IMR-90 (cell line): ENCODE results near the gene ARHGAP32.

ENCODE experiments used
- CEBPB ChIP-seq: IDR thresholded peaks from 2 replicates; pipeline ENCODE4 v1.6.1; 2012; ENCODE audit warnings: low read depth, low read length, improper control_type of control experiment
- CTCF ChIP-seq: conservative IDR thresholded peaks from 2 replicates; pipeline ENCODE4 v1.5.1; 2012; ENCODE audit warnings: mild to moderate bottlenecking, low read depth, low read length, improper control_type of control experiment
- MAFK ChIP-seq: IDR thresholded peaks from 2 replicates; pipeline ENCODE4 v1.6.1; 2012; ENCODE audit warnings: low read depth, low read length, improper control_type of control experiment
- MAZ ChIP-seq: IDR thresholded peaks from 2 replicates; pipeline ENCODE4 v1.6.1; 2012; ENCODE audit warnings: low read depth, mild to moderate bottlenecking, low read length, improper control_type of control experiment, moderate library complexity, borderline replicate concordance
- POLR2A ChIP-seq: IDR thresholded peaks from 2 replicates; pipeline ENCODE4 v1.6.1; 2012; ENCODE audit warnings: mild to moderate bottlenecking, low read depth, low read length
- RAD21 ChIP-seq: IDR thresholded peaks from 2 replicates; pipeline ENCODE4 v1.6.1; 2012; ENCODE audit warnings: low read length, improper control_type of control experiment
- RCOR1 ChIP-seq: IDR thresholded peaks from 2 replicates; pipeline ENCODE4 v1.6.1; 2012; ENCODE audit warnings: mild to moderate bottlenecking, low read length, improper control_type of control experiment; ENCODE audit not compliant: insufficient replicate concordance
- SMC3 ChIP-seq: fragments of 150-350 bp; IDR thresholded peaks from 2 replicates; pipeline ENCODE4 v1.6.1; 2016; ENCODE audit warnings: low read depth, mild to moderate bottlenecking, antibody characterized with exemption, low read length, moderate library complexity
- USF2 ChIP-seq: fragments of 150-350 bp; IDR thresholded peaks from 2 replicates; pipeline ENCODE4 v1.6.1; 2017; ENCODE audit warnings: mild to moderate bottlenecking, antibody characterized with exemption, low read length, low read depth

DNA sequence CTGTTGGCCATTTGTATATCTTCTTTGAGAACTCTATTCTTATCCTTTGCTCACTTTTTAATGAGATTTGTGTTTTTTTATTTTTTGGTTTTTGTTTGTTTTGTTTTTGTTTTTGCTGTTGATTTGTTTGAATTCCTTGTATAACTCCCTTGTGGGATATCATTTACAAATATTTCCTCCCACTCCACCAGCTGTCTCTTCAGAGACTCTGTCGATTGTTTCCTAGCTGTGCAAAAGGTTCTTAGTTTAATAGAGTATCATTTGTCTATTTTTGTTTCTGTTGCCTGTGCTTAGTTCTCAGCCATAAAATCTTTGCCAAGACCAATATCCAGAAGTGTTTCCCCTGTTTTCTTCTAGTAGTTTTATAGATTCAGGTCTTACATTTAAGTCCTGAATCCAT is 82.4 kb downstream of the ARHGAP32 start:
- TF ChIP-seq CEBPB (no peak), CTCF (no peak), POLR2A (no peak), RCOR1 (no peak), RAD21 (no peak), MAZ (no peak), MAFK (no peak), SMC3 (no peak), USF2 (no peak)
